ENCODE results near the gene RGS6.

DNA sequence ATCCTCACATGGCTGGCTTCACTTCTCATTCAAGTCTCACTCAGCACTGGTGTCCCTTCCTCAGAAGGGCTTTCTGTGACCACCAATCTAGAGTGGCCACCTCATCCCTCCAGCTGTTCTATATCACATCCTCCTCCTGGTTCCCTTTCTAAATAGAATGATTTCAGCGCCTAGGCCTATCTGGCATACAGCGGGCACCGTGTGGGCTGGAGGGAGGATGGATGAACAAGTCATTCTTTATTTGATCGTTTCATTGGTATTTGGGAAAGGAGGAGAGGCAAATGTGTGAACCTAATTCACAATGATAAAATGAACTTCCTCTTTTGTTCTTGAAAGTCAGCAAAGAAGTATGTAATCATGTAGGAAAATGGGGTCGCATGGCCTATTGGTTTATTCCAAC is 567.5 kb downstream of the RGS6 start:
- TF ChIP-seq, protein P1, sequence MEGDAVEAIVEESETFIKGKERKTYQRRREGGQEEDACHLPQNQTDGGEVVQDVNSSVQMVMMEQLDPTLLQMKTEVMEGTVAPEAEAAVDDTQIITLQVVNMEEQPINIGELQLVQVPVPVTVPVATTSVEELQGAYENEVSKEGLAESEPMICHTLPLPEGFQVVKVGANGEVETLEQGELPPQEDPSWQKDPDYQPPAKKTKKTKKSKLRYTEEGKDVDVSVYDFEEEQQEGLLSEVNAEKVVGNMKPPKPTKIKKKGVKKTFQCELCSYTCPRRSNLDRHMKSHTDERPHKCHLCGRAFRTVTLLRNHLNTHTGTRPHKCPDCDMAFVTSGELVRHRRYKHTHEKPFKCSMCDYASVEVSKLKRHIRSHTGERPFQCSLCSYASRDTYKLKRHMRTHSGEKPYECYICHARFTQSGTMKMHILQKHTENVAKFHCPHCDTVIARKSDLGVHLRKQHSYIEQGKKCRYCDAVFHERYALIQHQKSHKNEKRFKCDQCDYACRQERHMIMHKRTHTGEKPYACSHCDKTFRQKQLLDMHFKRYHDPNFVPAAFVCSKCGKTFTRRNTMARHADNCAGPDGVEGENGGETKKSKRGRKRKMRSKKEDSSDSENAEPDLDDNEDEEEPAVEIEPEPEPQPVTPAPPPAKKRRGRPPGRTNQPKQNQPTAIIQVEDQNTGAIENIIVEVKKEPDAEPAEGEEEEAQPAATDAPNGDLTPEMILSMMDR (IDR thresholded peaks at IDR 0.05 in 4 of 5, conservative IDR thresholded peaks at IDR 0.05 in 1 of 5), result no peak
- no peak for TF ChIP-seq POLR2A (IDR thresholded peaks at IDR 0.05)

Measured in gastrocnemius medialis (tissue), 4 donors.